ENCODE measurements around the gene PDE4B. TPM values are rescaled to one million over a fixed set of nuclear protein-coding genes. Genes with fewer than 3 reads are reported as not detected.

The PDE4B gene
- total RNA-seq, 1 experiment from 2014 or later: 3.3 TPM

GRCh38 chr1:66304128-66304527 is 511.4 kb downstream of the PDE4B start:
- Mint-ChIP-seq H3K4me3 (ENCODE audit: unreplicated experiment) (no peak overlapping the region), H3K36me3 (ENCODE audit: insufficient read depth, unreplicated experiment) (no peaks in the 10 kb centered on the region), H3K27ac (ENCODE audit: low read depth, unreplicated experiment) (no peak overlapping the region), H3K4me1 (ENCODE audit: insufficient read depth, unreplicated experiment) (peaks cover 11% of the 10 kb centered on the region), H3K9me3 (ENCODE audit: unreplicated experiment) (no peaks in the 10 kb centered on the region), H3K27me3 (ENCODE audit: insufficient read depth, unreplicated experiment) (no peaks in the 10 kb centered on the region)
- DNase-seq (ENCODE audit: unreplicated experiment): no peak
- TF ChIP-seq CTCF (IDR thresholded peaks at IDR 0.05; ENCODE audit: unreplicated experiment): no peak
- intact Hi-C loops (cut with micrococcal nuclease): no loop called here
- ChIA-PET POLR2A (interaction anchor here (0.6 to 4.3 kb wide), 2 partner anchors 28 to 33 kb away, joined by 3 to 25 read pairs; no protein-coding TSS in a partner anchor), CTCF (interaction anchor here (0.6 kb wide), 1 partner anchor 11 kb away, joined by 3 read pairs; no protein-coding TSS in a partner anchor)
- BruUV-seq (replicated peaks): no TSS peak

- H3K36me3 Mint-ChIP-seq (ENCODE audit: insufficient read depth, unreplicated experiment): no peaks in the 10 kb centered on the region
- peaks cover 5% of the 10 kb centered on the region for H3K4me1 Mint-ChIP-seq (ENCODE audit: insufficient read depth, unreplicated experiment)
- no peak overlapping the region for H3K27ac Mint-ChIP-seq (ENCODE audit: low read depth, unreplicated experiment)
- POLR2A ChIA-PET: interaction anchor here (1.4 kb wide), 1 partner anchor 27 kb away, joined by 7 read pairs; no protein-coding TSS in a partner anchor
- no TSS peak for BruUV-seq (replicated peaks)
- no peak overlapping the region for H3K4me3 Mint-ChIP-seq (ENCODE audit: unreplicated experiment)
- no peaks in the 10 kb centered on the region for H3K9me3 Mint-ChIP-seq (ENCODE audit: unreplicated experiment)
- no peak for DNase-seq (ENCODE audit: unreplicated experiment)
- intact Hi-C loops (cut with micrococcal nuclease): no loop called here
- CTCF ChIA-PET: interaction anchor here (0.6 to 1.5 kb wide), 3 partner anchors 24 to 1339 kb away, joined by 3 to 4 read pairs (median 4); no protein-coding TSS in a partner anchor
- no peak for TF ChIP-seq CTCF (IDR thresholded peaks at IDR 0.05; ENCODE audit: unreplicated experiment)
- no peaks in the 10 kb centered on the region for H3K27me3 Mint-ChIP-seq (ENCODE audit: insufficient read depth, unreplicated experiment)
Measured at GRCh38 chr1:66305927-66306326, 513.2 kb downstream of the PDE4B start.

GRCh38 chr1:66309006-66309741 is 516.5 kb downstream of the PDE4B start:
- Mint-ChIP-seq H3K9me3 (ENCODE audit: unreplicated experiment) (no peaks in the 10 kb centered on the region), H3K27ac (ENCODE audit: low read depth, unreplicated experiment) (no peak overlapping the region), H3K27me3 (ENCODE audit: insufficient read depth, unreplicated experiment) (no peaks in the 10 kb centered on the region), H3K4me3 (ENCODE audit: unreplicated experiment) (no peak overlapping the region), H3K4me1 (ENCODE audit: insufficient read depth, unreplicated experiment) (no peaks in the 10 kb centered on the region), H3K36me3 (ENCODE audit: insufficient read depth, unreplicated experiment) (no peaks in the 10 kb centered on the region)
- BruUV-seq (replicated peaks): no TSS peak
- ChIA-PET CTCF (no interaction called here), POLR2A (no interaction called here)
- intact Hi-C loops (cut with micrococcal nuclease): no loop called here
- DNase-seq (ENCODE audit: unreplicated experiment): no peak
- no peak for TF ChIP-seq CTCF (IDR thresholded peaks at IDR 0.05; ENCODE audit: unreplicated experiment)

- Mint-ChIP-seq H3K4me1 (ENCODE audit: insufficient read depth, unreplicated experiment) (peaks cover 7% of the 10 kb centered on the region), H3K9me3 (ENCODE audit: unreplicated experiment) (no peaks in the 10 kb centered on the region), H3K36me3 (ENCODE audit: insufficient read depth, unreplicated experiment) (no peaks in the 10 kb centered on the region), H3K27me3 (ENCODE audit: insufficient read depth, unreplicated experiment) (no peaks in the 10 kb centered on the region), H3K27ac (ENCODE audit: low read depth, unreplicated experiment) (no peak overlapping the region), H3K4me3 (ENCODE audit: unreplicated experiment) (no peak overlapping the region)
- ChIA-PET POLR2A (interaction anchor here (2.1 kb wide), 1 partner anchor 9 kb away, joined by 6 read pairs; no protein-coding TSS in a partner anchor), CTCF (interaction anchor here (0.6 kb wide), 1 partner anchor 211 kb away, joined by 3 read pairs; no protein-coding TSS in a partner anchor)
- no peak for TF ChIP-seq CTCF (IDR thresholded peaks at IDR 0.05; ENCODE audit: unreplicated experiment)
- intact Hi-C loops (cut with micrococcal nuclease): no loop called here
- no peak for DNase-seq (ENCODE audit: unreplicated experiment)
- BruUV-seq (replicated peaks): no TSS peak
Measured at GRCh38 chr1:66311092-66311491, 518.4 kb downstream of the PDE4B start.

All from MCF 10A (cell line).